ENCODE data around the gene COL9A3.

COL9A3 gene

DNA sequence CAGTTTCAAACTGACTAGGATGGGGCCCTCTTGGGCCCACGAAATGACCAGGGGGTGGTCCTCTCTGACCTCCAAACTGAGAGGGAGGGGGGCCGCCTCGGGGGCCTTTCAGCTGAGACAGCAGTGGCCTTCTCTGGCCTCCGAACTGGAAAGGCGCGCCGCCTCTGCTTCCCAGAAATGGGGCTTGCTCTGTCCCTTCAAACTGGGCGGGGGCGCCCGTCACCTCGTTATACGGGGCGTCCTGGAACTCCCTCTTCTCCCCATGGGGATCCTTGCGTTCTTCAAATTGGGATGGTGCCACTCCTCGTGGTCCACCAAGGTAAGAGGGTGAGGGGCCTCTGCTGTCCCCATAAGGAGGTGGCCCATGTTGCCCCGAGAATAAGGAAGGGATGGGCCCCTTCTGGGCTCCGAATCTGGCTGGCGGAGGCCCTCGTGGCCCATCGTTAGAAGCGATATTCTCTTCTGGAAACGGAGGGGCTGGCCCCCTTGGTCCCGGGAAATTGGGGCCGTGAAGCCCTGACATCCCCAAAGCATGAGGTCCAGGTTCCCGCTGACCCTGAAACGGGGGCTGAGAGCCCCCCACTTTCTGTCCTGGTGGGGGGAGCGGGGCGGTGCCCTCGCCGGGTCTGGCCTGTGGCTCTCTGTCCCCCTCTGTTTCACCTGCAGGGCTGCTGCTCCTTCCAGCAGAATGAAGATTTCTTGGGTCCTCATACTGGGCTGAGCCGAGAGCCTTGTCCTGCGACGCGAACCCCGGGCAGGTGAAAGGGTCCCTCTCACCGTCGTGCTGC is 63.5 kb downstream of the COL9A3 start:
- H3K4me2 ChIP-seq (ENCODE audit: low read depth, low read length): no peak overlapping the region
- no peak overlapping the region for H3K27ac ChIP-seq (ENCODE audit: low read length)
- H3K9me2 ChIP-seq (replicated peaks; ENCODE audit: insufficient read depth, low read length): no peaks in the 10 kb centered on the region
- TF ChIP-seq EZH2 (optimal IDR thresholded peaks at IDR 0.05; ENCODE audit: low read depth, low read length): no peak
- TF ChIP-seq, protein P1, sequence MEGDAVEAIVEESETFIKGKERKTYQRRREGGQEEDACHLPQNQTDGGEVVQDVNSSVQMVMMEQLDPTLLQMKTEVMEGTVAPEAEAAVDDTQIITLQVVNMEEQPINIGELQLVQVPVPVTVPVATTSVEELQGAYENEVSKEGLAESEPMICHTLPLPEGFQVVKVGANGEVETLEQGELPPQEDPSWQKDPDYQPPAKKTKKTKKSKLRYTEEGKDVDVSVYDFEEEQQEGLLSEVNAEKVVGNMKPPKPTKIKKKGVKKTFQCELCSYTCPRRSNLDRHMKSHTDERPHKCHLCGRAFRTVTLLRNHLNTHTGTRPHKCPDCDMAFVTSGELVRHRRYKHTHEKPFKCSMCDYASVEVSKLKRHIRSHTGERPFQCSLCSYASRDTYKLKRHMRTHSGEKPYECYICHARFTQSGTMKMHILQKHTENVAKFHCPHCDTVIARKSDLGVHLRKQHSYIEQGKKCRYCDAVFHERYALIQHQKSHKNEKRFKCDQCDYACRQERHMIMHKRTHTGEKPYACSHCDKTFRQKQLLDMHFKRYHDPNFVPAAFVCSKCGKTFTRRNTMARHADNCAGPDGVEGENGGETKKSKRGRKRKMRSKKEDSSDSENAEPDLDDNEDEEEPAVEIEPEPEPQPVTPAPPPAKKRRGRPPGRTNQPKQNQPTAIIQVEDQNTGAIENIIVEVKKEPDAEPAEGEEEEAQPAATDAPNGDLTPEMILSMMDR (IDR thresholded peaks at IDR 0.05; ENCODE audit: low read length): no peak
- no peak for TF ChIP-seq EZH2phosphoT487 (IDR thresholded peaks at IDR 0.05; ENCODE audit: low read length)
- no peak overlapping the region for H3K9ac ChIP-seq (ENCODE audit: low read length)
- no peaks in the 10 kb centered on the region for H3K9me3 ChIP-seq (replicated peaks; ENCODE audit: insufficient read depth, low read length)
- no peaks in the 10 kb centered on the region for H3K36me3 ChIP-seq (replicated peaks; ENCODE audit: insufficient read depth, low read length)
- no peaks in the 10 kb centered on the region for H3F3A ChIP-seq (ENCODE audit: insufficient read depth, low read length)
- H2AFZ ChIP-seq (ENCODE audit: low read length): no peak overlapping the region
- H3K79me2 ChIP-seq (ENCODE audit: low read length): no peaks in the 10 kb centered on the region
- no peaks in the 10 kb centered on the region for H3K4me1 ChIP-seq (ENCODE audit: low read length)
- no peaks in the 10 kb centered on the region for H4K20me1 ChIP-seq (ENCODE audit: insufficient read depth, low read length)
- DNase-seq: no peak
- H3K4me3 ChIP-seq (ENCODE audit: low read length): no peak overlapping the region
- no peaks in the 10 kb centered on the region for H3K27me3 ChIP-seq (replicated peaks; ENCODE audit: insufficient read depth, low read length)

DNA sequence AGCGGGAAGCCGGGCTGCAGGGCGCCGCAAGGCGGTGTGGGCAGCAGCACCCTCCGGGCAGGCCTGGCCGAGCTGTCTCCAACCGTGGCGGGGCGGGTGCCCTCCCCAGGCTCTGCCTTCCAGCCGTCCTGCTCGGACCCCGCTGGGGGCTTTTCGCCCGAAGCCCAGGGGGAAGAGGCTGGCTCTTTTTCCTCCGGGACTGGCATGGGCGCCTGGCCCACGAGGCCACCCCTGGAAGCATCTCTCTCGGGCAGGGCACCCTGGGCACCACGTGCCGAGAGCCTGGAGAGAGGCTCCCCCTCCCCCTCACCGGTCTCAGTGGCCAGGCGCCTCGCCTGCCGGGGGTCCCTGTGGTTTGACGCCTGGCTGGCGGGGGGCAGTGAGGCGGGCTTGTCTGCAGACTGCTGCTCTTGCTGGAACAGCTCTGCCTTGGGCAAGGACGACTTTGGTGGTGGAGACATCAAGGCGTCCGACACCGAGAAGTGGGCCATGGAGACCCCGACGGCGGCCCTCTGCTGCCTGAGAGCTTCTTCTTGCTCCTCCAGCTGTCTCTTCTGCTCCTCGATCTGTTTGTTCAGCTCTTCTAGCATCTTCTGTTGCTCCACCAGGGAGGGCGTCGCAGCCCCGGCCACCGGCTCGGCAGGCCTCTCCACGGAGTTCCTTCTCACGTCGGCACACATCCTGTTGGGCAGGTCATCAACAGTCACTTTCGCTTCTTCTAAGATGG is 64.2 kb downstream of the COL9A3 start:
- Histone ChIP-seq H3K9me2 (replicated peaks; ENCODE audit: insufficient read depth, low read length) (no peaks in the 10 kb centered on the region), H3F3A (ENCODE audit: insufficient read depth, low read length) (peaks cover 6% of the 10 kb centered on the region; the same call in 1 of the 2 replicates), H2AFZ (ENCODE audit: low read length) (no peak overlapping the region), H3K79me2 (ENCODE audit: low read length) (no peaks in the 10 kb centered on the region), H3K4me1 (ENCODE audit: low read length) (peaks cover 7% of the 10 kb centered on the region), H3K27ac (ENCODE audit: low read length) (no peak overlapping the region), H3K36me3 (replicated peaks; ENCODE audit: insufficient read depth, low read length) (no peaks in the 10 kb centered on the region), H4K20me1 (ENCODE audit: insufficient read depth, low read length) (no peaks in the 10 kb centered on the region), H3K4me3 (ENCODE audit: low read length) (no peak overlapping the region), H3K9me3 (replicated peaks; ENCODE audit: insufficient read depth, low read length) (no peaks in the 10 kb centered on the region), H3K9ac (ENCODE audit: low read length) (no peak overlapping the region), H3K27me3 (replicated peaks; ENCODE audit: insufficient read depth, low read length) (no peaks in the 10 kb centered on the region), H3K4me2 (ENCODE audit: low read depth, low read length) (no peak overlapping the region)
- no peak for TF ChIP-seq EZH2 (optimal IDR thresholded peaks at IDR 0.05; ENCODE audit: low read depth, low read length)
- TF ChIP-seq, protein P1 (IDR thresholded peaks at IDR 0.05; ENCODE audit: low read length): no peak
- no peak for TF ChIP-seq EZH2phosphoT487 (IDR thresholded peaks at IDR 0.05; ENCODE audit: low read length)
- DNase-seq: no peak

DNA sequence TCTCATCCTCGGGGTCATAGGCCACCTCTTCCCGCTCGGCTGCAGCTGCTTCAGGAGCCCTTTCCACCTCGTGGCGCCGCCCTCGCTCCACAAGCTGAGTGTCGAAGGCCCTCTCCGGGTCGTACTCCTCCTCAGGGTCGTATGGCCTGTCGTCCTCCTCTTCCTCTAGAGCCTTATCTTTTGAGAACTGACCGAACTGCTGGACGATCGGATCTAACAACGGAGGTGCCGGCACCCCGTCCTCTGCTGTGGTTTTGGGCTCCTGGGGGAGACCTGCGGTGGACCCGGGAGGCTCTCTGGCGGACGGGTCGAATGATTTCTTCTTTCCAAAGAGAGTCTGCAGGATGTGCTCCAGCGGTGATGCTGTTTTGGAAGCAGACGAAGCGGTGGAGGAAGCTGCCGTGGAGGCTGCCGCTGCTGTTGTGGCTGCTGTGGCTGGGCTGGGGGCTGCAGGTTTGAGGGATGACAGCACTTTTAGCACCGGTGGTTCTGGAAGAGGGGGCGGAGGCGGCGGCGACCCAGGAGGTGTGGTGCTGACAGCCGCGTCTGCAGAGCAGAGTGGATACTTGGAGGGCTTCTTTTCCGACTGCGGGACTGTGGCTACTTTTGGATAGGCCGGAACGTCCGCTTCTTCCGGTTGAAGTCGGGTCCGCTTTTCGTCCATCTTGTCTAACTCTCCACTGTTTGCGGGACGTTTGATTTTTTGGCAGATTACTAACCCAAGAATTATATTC is 65.0 kb downstream of the COL9A3 start:
- no peak overlapping the region for H2AFZ ChIP-seq (ENCODE audit: low read length)
- no peaks in the 10 kb centered on the region for H3K36me3 ChIP-seq (replicated peaks; ENCODE audit: insufficient read depth, low read length)
- peaks cover 11% of the 10 kb centered on the region for H3F3A ChIP-seq (ENCODE audit: insufficient read depth, low read length)
- H3K4me1 ChIP-seq (ENCODE audit: low read length): peaks cover 10% of the 10 kb centered on the region
- H3K27me3 ChIP-seq (replicated peaks; ENCODE audit: insufficient read depth, low read length): no peaks in the 10 kb centered on the region
- no peaks in the 10 kb centered on the region for H3K79me2 ChIP-seq (ENCODE audit: low read length)
- no peak overlapping the region for H3K4me3 ChIP-seq (ENCODE audit: low read length)
- H3K4me2 ChIP-seq (ENCODE audit: low read depth, low read length): no peak overlapping the region
- no peak for DNase-seq
- no peak overlapping the region for H3K9ac ChIP-seq (ENCODE audit: low read length)
- no peak overlapping the region for H3K27ac ChIP-seq (ENCODE audit: low read length)
- no peak for TF ChIP-seq EZH2 (optimal IDR thresholded peaks at IDR 0.05; ENCODE audit: low read depth, low read length)
- TF ChIP-seq, protein P1 (IDR thresholded peaks at IDR 0.05; ENCODE audit: low read length): no peak
- no peak for TF ChIP-seq EZH2phosphoT487 (IDR thresholded peaks at IDR 0.05; ENCODE audit: low read length)
- no peaks in the 10 kb centered on the region for H3K9me3 ChIP-seq (replicated peaks; ENCODE audit: insufficient read depth, low read length)
- H3K9me2 ChIP-seq (replicated peaks; ENCODE audit: insufficient read depth, low read length): no peaks in the 10 kb centered on the region
- no peaks in the 10 kb centered on the region for H4K20me1 ChIP-seq (ENCODE audit: insufficient read depth, low read length)

Measured in MM.1S (cell line).